Upper lobe of left lung (tissue), 4 donors: ENCODE data around the gene DUSP16.

Experiments used
- CTCF ChIP-seq, 6 experiments: fragments of 450-650 bp in 4 of 6; fragments of 200-600 bp in 2 of 6; sonication (generic) in 2 of 6; IDR thresholded peaks; one replicate each; pipeline ENCODE4 v1.5.1; 2016 to 2019; ENCODE audit warnings: antibody characterized with exemption in 6 of 6
- EP300 ChIP-seq, 4 donors: sonication (generic); formaldehyde crosslinking; IDR thresholded peaks; one replicate each; pipeline ENCODE4 v1.5.1; 2017; ENCODE audit warnings: antibody characterized with exemption in 4 of 4, control low read depth in 2 of 4
- POLR2A ChIP-seq, 4 donors: fragments of 450-650 bp; IDR thresholded peaks; one replicate each; pipeline ENCODE4 v1.5.1; 2016 to 2017; ENCODE audit warnings: antibody characterized with exemption in 4 of 4, mild to moderate bottlenecking in 2 of 4
- POLR2AphosphoS5 ChIP-seq, 2 donors: sonication (generic); formaldehyde crosslinking; IDR thresholded peaks; one replicate each; pipeline ENCODE4 v1.5.1; 2017; ENCODE audit warnings: antibody characterized with exemption in 2 of 2

- TF ChIP-seq POLR2A (IDR thresholded peaks at IDR 0.05): no peak
- no peak for TF ChIP-seq EP300 (IDR thresholded peaks at IDR 0.05)
- no peak for TF ChIP-seq CTCF (IDR thresholded peaks at IDR 0.05)
- no peak for TF ChIP-seq POLR2AphosphoS5 (IDR thresholded peaks at IDR 0.05)
These were observed 88.2 kb downstream of the DUSP16 start for GRCh38 chr12:12474471-12474928.
